ENCODE data around the gene CEP170B.
"Not testable (repeated sequence)": the region's sequence is repeated elsewhere in the genome, so short reads cannot be mapped to it uniquely, and the experiment has no call there.

The CEP170B gene

DNA sequence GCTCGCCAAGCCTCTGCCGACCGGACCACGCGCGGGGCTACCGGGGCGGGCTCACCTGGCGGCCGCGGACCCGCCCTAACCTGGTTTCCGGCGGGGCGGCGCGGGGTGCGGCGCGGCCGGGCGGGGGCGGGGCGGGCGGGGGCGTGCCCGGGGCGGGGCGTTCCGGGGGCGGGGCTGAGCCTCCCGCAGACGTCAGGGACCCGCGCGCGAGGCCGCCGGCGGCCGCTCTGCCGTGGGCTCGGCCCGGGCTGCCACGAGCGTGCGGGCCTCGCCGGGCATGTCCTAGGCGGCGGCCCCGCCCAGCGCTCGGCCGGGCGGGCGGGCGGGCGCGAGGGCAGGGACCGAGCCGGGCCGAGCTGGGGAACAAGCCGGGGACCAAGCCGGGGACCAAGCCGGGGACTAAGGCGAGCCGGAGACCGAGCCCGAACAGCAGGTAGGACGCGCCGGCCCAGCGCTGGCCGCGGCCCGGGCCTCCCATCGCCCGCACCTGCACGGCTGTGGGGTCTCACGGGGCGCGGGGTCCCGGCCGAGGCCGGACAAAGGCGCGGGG lies at the start of gene CEP170B:
TSS of gene CEP170B (plus strand) at position 188 of the 550 bp plus-strand sequence. CDS start 3,183 bp downstream, outside the sequence.
- DNase-seq (ENCODE audit: low read depth in 2 of 2), result peak; percentile 16 to 26

DNA sequence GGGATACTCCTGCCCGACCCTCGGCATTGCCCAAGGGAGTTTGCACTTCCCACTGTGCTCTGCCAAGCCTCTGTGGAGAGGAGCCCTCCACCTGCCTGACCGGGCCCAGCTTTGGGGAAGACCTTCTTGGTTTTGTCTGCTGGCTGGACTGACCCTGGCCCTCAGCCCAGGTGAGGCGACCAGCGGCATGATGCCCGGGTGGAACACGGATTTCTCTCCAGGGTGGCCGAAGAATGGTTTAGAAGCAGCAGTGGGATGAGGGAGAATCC lies 48.5 kb upstream of the CEP170B start:
- no peak for DNase-seq (ENCODE audit: low read depth in 2 of 2)

DNA sequence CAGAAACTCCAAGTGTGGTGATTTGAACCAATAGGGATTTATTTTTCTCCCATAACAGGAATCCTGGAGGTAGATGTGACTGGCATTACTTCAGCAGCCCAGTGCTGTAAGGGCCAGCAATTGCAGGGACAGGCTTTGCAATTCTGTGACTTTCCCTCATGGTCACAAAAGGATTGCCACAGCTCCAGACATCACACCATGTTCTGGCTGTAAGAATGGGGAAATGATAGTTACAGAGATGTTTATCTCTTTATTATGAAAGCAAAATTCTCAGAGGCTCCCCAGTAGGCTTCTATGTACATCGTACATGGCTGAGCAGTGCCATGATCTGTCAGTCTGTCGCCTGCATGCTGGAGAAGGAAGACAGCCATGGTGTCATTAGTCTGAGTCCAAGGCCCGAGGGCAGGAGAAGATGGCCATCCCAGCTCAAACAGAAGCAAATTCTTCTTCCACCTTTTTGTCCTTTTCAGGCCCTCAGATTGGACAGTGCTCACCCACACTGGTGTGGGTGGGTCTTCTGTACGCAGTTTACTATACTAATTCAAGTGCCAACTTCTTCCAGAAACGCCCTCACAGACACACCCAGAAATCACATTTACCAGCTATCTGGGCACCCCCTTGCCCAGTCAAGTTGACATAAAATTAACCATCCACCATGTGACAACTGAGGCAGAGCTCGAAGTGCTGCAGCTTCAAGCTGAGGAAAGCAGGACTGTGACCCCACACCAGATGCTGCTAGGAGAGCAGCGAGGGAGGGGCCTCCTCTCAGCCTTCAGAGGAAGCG lies 46.9 kb upstream of the CEP170B start:
- no peak for DNase-seq (ENCODE audit: low read depth in 2 of 2)

DNA sequence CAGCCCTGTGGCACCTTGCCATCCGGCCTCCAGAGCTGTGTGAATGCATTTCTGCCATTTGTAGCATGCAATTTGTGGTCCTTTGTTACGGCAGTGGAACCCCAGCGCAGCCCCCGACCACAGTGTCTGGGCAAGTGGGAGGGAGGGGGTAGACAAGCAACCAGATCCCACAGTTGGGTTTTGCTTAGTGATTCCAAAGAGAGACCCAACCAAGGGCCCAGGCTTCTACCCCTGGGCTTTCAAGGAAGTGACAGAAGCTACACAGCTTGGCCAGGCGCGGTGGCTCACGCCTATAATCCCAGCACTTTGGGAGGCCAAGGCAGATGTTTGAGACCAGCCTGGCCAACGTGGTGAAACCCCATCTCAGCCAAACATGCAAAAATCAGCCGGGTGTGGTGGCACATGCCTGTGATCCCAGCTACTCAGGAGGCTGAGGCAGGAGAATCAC lies 46.3 kb upstream of the CEP170B start:
- no peak for DNase-seq (ENCODE audit: low read depth in 2 of 2)

DNA sequence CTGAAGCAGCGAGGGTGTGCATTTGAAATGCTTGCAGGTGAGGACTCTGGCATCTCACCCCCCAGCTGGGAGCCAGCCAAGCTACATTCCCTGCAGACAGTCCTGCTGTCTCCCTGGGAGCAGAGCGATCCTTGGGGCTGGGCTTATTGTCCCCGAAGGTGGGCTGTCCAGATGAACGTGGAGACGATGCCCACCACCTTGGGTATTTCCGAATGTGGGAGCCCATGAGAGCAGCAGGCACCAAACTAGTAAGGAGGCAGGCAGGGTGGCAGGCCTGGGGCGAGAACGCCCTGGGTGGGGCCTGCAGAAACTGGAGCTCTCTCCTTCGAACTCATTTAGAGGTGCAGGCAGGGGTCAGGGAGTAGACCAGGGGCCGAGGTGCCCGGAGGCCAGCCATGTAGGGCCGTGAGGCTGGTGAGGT lies 45.7 kb upstream of the CEP170B start:
- no peak for DNase-seq (ENCODE audit: low read depth in 2 of 2)

DNA sequence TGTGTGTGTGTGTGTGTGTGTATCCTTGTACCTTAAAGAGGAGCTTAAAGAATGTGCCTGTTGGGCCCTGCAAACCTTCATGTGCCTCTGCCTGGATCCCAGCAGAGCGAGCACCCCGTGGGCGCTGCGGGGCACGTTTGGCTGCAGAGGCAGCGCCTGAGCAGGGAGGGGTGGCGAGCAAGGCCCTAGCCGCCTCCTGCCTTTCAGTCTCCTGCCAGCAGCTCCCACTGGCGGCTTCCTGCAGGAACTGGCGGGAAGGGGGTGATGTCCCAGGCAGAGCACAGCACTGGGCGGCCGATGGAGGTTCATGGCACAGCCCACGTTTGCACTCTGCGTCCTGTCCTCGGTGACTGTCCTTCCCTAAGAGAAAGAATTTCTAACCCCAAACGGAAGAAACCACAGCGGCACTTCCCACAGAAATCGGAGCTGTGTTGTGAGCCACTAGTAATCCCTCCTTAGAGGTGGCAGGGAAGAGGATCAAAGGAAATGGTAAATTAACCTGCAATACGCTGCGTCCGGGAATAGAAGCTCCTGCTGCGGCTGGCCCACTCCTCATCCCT lies 44.3 kb upstream of the CEP170B start:
- no peak for DNase-seq (ENCODE audit: low read depth in 2 of 2)

DNA sequence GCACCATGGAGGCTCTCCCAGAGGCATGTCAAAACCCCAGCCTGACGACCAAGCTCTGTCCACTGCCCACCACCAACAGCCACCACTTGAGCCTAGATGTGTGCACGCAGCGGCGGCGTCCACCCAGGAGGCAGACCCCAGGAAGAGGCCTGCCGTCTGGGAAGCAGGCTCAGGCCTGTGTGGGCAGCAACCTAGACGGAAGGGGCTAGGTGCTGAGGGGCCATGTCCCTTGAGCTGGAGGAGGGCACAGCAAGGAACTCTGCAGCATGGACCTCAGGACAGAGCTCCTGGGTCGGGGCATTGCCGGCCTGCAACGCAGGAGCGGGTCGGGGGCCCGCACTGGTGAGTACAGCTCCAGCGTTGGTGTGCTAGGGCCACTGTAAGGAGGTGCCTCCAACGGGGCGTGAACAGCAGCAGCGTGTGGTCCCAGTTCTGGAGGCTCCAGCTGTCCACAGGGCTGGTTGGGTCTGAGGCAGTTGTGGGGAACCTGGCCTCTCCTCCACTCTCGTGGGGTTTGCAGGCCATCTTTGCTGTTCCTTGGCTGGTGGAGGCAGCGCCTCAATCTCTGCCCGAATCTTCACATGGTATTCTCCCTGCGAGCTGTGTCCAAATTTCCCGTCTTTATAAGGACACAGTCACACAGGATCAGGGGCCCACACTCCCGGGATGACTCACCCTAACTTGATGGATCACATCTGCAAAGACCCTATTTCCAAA lies 43.7 kb upstream of the CEP170B start:
- no peak for DNase-seq (ENCODE audit: low read depth in 2 of 2)

DNA sequence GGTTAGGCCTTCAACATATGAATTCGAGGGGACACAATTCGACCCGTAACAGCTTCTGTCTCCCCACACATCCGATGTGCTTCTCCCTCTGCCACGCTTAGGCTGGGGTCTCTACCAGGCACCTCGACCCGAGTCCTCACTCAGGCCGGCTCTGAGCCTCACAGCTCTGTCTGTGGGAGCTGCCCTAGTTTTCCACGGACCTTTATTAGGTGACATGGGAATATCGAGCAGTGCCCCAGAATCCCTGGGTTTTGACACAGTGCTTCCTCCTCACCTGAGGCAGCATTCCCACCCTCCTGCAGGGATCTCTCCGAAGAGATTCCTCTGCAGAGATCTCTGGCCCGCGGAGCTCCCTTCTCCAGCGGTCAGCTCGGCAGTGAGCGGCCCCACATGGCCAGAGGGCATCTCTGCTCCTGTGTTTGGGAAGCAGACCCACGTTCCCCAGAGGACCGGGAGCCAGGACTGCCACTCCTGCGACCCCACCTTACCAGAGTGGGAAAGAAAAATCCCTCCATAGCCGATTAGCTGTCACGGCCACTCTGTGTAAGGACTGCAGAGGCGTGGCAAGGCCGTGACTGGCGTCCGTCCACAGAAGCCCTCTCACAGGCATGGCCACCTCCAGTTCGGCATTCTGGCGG lies 43.0 kb upstream of the CEP170B start:
- no peak for DNase-seq (ENCODE audit: low read depth in 2 of 2)

DNA sequence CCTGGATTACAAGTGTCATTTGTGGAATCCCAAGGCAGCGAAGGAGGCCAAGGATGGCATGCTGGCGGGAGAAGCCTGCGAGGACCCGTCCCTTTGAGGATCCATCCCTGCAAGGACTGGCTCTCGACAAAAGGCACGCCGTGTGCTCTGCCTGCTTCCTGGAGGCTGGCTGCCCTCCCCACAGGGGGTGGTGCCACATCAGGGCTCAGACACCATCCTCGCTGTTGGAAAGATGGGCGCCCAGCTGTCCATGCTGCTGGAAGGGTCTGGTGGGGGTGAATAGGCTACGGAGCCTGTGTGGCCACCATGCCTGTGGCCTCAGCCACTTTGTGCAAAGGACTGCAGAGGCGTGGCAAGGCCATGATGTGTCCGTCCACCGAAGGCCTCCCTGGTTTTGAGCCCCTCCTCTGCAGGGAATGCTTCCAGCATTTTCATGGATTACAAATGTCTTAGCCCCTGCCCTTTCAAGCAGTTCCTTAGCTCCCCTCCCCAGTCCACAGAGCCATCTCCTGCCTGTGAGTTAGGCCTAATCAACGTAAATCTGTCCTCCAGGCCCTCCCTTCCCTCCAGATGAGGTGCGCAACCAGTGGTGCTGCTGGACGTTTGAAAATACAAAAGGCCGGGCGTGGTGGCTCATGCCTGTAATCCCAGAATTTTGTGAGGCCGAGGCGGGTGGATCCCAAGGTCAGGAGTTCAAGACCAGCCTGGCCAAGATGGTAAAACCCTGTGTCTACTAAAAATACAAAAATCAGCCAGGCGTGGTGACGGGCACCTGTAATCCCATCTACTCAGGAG lies 42.0 kb upstream of the CEP170B start:
- no peak for DNase-seq (ENCODE audit: low read depth in 2 of 2)

DNA sequence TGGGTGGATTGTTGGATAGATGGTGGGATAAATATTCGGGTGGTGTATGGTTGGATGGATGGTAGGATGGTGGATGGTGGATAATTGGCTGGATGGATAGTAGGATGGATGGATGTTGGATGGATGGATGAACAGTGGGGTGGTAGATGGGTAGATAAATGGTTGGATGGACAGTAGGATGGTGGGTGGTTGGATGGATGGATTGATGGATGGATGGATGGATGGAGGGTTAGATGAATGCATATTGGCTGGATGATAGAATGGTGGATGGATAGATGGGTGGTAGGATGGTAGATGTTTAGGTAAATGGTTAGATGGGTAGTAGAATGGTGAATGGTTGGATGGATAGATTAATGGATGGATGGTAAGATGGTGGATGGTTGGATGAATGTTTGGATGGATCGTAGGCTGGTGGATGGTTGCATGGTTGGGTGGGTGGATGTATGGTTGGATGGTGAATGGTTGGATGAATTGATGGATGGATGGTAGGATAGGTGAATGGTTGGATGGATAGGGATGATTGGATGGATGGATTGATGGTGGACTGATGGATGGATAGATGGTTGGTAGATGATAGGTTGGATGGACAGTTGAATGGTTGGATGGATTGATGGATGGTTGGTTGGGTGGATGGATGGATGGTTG lies 40.6 kb upstream of the CEP170B start:
- no peak for DNase-seq (ENCODE audit: low read depth in 2 of 2)

DNA sequence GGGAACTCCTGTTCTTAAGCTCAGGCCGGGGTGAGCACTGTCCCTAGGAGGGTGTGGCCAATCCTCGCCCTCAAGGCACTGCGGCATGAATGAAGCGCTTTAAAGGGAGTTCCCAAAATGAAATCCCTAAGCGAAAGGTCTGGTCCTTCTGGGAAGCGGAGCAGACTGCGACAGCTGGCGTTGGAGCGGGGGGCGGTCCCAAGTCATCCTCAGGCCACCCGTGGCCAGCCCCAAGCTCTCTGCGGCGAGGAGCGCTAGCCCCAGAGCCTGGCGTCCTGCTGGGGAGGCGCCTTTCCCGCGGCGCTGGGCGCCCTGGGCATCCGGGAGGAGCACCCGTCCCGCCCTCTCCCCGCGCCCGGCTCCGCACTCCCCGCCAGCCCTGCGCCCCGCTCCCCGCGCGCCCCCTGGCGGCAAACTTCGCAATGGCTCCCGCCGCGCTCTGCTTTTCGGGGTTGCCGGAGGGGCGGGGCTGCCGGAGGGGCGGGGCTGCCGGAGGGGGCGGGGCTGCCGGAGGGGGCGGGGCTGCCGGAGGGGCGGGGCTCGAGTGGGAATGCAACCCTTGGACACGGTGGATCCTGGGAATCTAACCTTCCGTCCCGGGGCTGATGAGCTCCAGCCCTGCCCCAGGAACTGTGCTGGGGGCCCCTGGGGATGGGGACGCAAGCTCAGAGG lies 38.7 kb upstream of the CEP170B start:
- peak; percentile 92 to 98 for DNase-seq (ENCODE audit: low read depth in 2 of 2)

DNA sequence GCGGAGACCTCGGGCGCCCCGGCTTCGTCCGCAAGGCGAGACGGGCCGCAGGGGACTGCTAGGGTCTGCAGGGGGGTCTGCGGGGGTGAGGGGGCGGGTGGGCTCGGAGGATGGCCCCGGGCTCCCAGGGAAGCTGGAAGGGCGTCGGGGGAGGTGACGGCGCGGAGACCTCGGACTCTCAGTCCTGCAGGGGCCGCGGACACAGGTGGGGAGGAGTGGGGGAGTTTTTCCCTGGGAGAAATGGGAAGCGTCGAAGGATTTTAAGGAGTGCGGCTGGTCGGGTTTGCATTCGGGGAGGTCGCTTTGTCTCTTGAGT lies 38.2 kb upstream of the CEP170B start:
- no peak for DNase-seq (ENCODE audit: low read depth in 2 of 2)

DNA sequence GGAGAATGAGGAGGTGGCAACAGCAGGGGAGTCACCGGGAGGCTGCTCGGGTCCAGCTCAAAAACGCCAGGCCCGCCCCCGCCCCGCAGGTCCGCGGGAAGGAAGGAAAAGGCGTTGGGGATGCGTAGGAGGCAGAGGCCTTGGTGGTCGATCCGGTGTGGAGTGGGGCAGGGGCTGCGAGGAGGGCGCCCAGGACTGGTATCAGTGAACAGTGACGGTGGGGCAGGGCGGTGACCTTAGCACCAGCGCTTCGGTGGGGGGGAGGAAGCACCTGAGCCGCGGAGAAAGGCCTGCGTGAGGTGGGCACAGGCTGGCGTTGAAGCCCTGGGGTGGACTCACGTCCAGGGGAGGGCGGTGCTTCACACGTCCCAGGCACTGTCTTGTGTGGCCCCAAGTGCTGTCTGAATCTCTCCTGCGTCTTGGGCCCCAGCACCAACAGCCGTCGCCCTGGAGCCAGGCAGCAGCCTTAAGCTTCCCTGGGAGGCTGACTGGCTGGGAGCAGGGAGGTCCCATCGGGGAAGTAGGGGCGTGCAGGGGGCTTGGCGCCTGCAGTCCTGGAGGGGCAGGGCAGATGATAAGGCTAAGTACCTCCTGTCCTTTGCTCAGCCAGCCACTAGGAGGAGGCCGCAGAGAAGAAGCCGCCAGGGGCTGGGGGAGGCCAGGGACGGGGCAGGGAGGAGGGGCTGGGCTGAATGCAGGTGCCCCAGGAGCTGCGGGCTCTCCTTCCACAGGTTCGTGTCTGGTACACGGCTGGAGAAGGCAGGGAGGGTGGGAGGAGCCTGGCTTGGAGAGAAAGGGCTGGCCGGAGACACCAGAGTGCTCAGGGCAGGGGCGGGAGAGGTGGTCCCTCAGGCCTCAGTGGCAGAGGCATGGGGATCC lies 37.7 kb upstream of the CEP170B start:
- no peak for DNase-seq (ENCODE audit: low read depth in 2 of 2)

DNA sequence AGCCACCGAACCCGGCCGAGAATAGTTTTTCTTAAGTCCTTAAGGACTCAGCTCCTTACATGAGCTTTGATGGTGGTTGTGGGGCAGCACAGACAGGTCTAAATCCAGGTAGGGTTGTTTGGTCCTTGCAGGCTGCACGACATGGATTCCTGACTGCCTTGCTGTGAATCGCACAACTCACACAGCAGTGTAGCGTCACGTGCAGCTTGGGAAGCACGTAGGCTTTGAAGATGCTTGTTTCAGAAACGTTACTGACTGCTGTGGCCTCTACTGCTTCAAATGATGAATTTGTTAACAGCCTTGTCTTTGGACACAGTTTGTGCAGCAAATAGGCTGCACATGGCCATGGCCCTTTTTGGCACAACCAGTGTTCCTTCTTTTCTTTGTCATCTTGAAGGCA lies 34.3 kb upstream of the CEP170B start:
- no peak for DNase-seq (ENCODE audit: low read depth in 2 of 2)

DNA sequence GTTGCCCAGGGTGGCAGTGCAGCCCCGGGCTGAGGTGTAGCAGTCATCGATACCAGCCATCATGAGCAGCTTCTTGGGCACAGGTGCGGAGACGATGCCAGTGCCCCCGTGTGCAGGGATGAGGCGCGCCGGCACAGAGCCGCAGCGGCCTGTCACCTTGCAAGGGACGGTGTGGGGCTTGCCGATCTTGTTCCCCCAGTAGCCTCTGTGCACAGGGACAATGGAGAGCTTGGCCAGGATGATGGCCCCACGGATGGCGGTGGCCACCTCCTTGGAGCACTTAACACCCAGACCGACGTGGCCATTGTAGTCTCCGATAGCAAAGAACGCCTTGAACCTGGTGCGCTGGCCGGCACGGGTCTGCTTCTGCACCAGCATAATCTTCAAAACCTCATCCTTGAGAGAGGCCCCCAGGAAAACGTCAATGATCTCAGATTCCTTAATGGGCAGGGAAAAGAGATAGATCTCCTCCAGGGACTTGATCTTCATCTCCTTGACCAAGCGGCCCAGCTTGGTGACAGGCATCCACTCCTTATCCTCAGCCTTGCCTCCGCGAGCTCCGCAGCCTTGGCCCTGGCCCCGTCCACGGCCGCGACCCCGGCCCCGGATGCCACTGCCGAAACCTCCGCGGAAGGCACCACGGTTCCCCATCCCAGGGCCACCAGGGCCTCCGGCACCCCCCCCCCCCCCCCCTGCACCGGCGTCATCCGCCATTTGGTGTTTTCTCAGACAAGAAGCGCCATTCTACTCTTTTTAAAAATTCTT lies 28.7 kb upstream of the CEP170B start:
- DNase-seq (ENCODE audit: low read depth in 2 of 2), result not testable (repeated sequence)

DNA sequence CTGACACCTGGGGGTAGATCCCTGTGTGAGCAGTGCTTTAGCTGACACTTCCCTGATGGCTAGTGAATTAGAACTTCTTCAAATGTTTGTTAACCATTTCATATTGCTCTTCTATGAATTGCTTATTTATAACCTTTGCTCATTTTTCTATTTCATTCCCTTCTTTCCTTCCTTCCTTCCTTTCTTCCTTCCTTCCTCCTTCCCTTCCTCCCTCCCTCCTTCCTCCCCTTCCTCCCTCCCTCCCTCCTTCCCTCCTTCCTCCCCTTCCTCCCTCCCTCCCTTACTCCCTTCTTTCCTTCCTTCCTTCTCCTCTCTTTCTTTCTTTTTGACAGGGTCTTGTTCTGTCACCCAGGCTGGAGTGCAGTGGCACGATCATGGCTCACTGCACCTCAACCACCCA lies 23.3 kb upstream of the CEP170B start:
- no peak for DNase-seq (ENCODE audit: low read depth in 2 of 2)

DNA sequence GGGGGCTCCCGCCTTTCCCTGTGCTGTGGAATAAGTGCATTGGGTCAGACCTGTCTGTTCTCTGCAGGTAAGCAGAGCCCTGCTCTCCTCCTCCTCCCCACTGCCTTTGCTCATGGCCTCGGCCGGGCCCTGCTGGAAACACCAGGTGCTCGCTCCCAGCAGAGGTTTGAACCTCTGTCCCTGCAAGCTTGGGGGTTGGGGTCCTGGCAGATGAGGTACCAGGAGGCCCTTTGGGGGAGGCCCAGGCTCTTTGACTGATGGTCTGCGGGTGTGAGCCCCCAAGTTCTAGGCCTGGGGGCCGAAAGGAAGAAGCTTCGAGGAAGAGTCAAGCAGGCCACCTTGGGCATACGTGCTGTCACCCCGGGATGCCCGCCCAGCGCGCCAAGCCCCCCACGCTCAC lies 22.1 kb upstream of the CEP170B start:
- no peak for DNase-seq (ENCODE audit: low read depth in 2 of 2)

DNA sequence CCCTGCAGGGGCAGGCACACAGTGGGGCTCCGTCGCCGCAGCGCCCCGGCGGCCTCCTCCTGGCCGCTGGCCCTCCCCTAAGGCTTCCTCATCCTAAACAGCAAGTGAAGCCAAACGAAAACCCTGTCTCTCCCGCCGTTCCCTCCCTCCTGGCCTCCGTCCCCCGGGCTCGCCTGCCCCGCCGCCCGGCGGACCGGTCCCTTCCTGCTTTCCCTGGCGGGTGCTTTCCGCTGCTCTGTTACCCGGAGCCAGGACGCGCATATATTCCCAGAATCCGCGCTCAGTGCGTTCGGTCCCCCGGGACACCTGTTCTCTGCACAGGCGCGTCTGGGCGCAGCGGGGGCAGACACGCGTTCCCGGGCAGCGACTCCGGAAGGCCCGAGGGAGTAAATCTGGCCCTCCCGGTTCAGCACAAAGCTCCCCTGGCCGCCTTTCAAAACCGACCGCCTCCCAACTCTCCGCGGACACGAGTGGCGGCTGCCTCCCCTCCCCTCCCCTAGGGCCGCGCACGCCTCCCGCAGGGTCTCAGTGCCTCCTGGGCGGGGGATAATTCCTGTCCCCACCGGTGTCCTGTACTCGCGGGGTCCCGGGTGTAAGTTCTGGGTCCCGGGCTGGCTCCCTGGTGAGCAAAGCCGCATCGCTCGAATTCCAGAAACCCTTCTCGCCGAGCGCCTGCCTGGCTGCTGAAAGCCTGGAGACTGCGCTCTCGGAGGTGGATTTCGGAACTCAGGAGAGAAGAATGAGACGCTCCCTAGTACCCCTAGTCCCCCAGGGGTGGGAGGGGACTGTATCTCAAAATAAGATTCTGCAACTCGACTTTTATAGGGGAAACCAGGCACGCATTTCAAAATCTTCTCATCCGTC lies 21.4 kb upstream of the CEP170B start:
- no peak for DNase-seq (ENCODE audit: low read depth in 2 of 2)
